ENCODE measurements around the gene MT1H.

MT1H gene

DNA sequence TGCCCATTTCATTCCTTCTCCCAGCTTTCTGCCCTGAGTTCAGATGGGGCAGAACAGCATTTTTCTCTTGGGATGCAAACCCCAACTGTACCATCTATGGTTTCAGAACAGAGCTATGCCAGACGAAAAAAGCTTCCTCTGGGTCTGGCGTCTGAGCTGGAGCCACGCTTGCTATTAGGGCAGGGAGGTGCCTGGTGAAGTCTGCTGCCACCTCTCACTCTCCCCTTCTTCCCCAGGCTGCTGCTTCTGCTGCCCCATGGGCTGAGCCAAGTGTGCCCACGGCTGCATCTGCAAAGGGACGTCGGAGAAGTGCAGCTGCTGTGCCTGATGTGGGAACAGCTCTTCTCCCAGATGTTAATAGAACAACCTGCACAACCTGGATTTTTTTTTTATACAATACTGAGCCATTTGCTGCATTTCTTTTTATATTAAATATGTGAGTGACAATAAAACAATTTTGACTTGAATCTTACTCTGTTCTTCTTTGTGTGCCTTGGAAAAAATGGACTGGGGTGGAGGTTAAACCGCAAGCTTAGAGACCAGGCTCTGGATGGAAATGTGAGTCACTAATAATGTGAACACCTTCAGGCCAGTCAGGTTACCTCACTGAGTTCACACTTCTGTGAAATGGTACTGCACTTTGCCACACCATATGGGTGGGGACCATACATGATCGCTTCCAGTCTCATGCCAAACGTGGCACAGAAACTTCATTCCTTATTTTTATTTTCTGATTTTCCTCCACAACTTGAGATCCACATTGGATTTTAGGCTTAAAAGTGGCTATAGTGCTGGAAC lies 32.8 kb upstream of the MT1H start:
- no peak for DNase-seq

GRCh38 chr16:56637814-56638750 lies 31.5 kb upstream of the MT1H start, which contains the start of gene MT1A:
MT1A (plus strand) TSS chr16:56638666; CDS start chr16:56638739, 73 bp downstream.
- DNase-seq = no peak

- no peak for DNase-seq
Observed at GRCh38 chr16:56639045-56639444, 30.6 kb upstream of the MT1H start.

GRCh38 chr16:56640076-56640475 lies 29.5 kb upstream of the MT1H start:
- DNase-seq = no peak

- DNase-seq = no peak
Observed at GRCh38 chr16:56641166-56641565, 28.4 kb upstream of the MT1H start.

- DNase-seq = peak; percentile 87
Observed at GRCh38 chr16:56643080-56643778, 26.4 kb upstream of the MT1H start.

DNA sequence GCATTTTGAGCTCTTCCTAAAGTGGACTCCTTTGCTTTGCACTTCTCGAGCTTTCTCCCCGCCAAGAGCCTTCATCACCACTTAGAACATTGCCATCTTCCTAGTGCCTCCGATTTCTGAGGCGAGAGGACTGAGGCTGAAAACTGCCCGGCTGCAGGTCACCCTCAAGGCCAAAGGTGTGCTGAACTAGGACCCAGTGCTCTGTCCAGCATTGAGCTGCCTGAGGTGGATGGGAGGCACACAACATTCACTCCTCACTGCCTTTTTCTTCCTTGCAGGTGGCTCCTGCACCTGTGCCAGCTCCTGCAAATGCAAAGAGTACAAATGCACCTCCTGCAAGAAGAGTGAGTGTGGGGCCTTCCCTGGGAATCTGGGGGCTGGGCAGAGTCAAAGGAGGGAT lies 25.8 kb upstream of the MT1H start:
- no peak for DNase-seq

GRCh38 chr16:56645311-56645710 lies 24.3 kb upstream of the MT1H start:
- DNase-seq = no peak

DNA sequence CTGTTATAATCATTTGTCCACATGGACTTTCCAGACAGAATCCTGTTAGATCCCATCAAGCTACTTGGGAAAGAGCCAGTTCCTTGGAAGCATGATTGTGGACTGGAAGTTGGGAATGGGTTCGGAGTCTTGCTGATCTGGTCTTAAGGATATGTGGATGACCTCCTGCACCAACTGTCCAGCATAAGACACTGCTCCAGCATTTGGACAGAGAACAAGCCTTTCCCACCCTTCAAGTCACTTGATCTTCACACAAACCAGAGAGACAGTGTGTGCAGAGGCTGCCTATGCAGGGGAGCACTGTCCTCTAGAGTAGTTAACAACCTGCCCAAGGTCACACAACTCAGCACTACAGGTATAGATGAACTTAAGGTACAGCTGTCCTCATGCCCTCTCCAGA lies 23.8 kb upstream of the MT1H start:
- DNase-seq = no peak

GRCh38 chr16:56647641-56648431 lies 21.8 kb upstream of the MT1H start:
- DNase-seq = no peak

DNA sequence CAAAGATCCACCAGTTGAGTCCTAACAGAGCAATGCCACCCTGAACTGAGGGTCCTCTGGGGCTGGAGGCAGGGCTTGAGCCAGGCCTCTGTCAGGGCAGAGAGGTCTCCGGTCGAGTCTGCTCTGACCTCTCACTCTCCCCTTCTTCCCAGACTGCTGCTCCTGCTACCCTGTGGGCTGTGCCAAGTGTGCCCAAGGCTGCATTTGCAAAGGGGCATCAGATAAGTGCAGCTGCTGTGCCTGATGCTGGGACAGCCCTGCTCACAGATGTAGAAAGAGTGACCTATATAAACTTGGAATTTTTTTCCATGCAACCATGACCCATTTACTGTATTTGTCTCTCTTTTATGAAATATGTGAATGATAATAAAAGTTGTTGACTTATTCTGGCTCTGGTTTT lies 20.3 kb upstream of the MT1H start:
- DNase-seq = no peak

- DNase-seq = no peak
Observed at GRCh38 chr16:56649820-56650219, 19.8 kb upstream of the MT1H start.

GRCh38 chr16:56651586-56651985 lies 18.0 kb upstream of the MT1H start, which contains the start of gene MT1B:
MT1B (plus strand) TSS chr16:56651886; CDS start chr16:56651954, 68 bp downstream.
- no peak for DNase-seq

DNA sequence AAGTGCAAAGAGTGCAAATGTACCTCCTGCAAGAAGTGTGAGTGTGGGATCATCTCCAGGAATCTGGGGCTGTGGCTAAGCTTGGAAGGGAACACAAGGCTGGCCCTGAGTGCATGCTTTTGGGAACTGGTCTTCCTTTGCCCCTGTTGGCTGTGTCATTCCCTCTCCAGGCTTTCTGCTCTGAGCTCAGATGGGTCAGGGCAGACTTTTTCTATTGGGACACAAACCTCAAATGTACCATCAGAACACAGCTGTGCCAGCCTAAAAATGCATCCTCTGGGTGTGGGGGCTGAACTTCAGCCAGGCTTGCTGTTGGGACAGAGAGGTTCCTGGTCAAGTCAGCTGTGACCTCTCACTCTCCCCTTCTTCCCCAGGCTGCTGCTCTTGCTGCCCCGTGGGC lies 17.0 kb upstream of the MT1H start:
- DNase-seq = no peak

GRCh38 chr16:56653218-56653617 lies 16.4 kb upstream of the MT1H start:
- DNase-seq = no peak

GRCh38 chr16:56657555-56658326 lies 11.9 kb upstream of the MT1H start, which contains the start of gene MT1F:
MT1F (plus strand) TSS chr16:56657959; CDS start chr16:56658059, 100 bp downstream.
- peak; percentile 88 for DNase-seq

GRCh38 chr16:56658327-56658875 lies 11.2 kb upstream of the MT1H start:
- DNase-seq = no peak

DNA sequence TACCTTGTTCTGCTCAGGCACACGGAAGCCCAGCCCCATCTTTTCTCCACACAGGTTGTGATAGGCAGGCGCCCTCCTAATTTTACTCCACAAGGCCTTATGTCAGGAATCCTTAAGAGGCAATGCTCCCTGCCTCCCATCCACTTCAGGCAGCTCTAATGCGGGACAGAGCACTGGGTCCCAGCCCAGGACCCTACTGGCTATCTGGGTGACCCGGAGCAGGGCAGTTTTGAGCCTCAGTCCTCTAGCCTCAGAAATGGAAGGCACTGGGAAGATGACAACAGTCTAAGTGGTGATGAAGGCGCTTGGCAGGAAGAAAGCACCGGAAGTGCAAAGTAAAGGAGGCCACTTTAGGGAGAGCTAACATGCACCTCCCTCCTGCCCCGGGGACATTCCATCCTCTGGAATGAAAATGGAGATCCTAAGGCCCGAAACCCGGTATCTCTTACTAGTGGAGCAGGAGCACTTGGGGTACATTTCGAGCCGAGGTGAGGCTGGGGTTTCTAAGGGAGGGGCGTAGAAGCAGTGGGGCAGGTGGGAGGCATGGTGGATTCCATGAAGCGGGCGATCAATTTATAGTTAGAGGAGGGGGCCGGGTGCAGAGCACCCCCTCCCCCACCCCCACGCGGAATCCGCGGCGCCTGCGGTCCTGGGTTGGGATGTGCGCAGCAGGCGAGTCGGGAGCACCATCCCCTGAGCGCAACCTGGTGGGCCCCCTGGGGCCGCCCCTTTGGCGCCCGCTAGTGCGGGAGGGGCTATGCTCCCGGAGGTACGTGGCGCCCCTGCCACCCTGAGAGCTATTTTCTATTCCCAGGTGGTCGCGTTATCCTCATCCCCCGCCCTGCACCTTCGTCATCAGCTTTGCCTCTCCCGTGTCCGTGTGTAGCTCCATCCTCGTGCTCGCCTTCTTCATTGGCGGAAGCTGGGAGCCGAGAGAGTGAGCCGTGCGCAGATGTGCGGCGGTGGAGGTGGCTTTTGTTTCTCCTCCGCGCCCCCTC lies 7.0 kb upstream of the MT1H start:
- DNase-seq = peak; percentile 52

DNA sequence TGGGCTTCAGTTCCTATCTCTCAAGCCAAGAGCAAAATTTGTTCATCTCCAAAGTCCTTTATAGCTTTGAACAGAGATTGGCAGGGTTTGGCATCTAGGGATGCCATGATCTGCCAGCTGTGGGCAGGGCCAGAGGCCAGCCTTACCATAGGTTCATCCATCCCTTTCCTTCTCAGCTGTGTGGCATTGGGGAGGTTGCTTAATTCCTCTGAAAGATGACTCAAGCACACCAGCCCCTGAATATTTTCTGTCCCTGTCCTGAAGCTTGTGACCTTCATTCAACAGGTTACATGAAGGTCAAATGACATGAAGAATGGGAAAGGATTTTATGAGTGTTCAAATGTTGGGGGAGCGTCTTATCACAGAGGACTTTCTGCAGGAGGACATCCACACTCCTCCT lies 5.1 kb upstream of the MT1H start:
- DNase-seq = no peak
